CD4-positive, alpha-beta T cell treated with Interleukin-1 beta for 1 hour (primary cell): ENCODE data around the gene UBXN11.
"Not testable (repeated sequence)": the region's sequence is repeated elsewhere in the genome, so short reads cannot be mapped to it uniquely, and the experiment has no call there.

Source experiments
- DNase-seq, 2 donors: peaks; one replicate each; pipeline ENCODE4 v3.0.0-alpha.2; 2020 to 2022

The UBXN11 gene

DNA sequence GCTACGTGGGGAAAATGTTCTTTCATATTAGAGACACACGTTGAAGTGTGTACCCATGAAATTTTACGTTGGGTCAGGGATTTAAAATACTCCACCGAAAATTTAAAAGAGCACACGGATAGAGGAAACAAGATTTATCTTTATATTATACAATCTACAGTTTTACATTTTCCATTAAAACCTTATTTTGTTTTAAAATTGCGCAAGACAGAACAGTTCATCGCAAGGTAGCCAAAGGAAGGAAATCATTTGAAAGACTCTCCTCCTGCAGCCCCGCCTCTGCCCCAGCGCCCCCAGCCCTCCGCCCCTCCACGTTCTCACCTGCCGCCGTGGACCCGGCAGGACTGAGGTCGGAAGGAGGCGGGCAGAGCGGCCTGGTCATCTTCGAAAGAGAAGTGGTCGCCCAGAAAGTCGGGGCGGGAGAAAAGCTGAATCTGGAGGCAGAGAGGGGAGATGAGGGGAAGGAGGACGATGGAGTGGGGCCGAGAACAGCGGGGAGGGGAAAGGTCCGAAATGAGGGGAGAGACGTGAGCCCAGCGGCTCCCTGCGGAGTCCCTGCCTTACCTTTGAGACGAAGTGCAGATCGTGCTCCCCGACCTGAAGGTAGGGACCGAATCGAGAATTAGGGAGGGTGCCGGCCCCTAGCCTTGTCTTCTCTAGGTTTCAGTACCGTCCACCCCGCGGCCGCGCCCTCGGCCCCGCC is 29.5 kb upstream of the UBXN11 start:
- peak in 1 of 2 donors; percentile 20 for DNase-seq

DNA sequence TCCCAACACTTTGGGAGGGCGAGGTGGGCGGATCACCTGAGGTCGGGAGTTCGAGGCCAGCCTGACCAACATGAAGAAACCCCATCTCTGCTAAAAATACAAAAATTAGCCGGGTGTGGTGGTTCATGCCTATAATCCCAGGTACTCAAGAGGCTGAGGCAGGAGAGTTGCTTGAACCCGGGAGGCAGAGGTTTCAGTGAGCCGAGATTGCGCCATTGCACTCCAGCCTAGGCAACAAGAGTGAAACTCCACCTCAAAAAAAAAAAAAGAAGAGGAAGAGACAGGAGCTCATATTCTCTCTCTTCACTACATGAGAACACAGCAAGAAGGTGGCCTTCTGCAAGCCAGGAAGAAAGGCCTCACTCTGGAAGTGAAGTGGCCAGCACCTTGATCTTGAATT is 26.9 kb upstream of the UBXN11 start:
- not testable (repeated sequence) for DNase-seq

DNA sequence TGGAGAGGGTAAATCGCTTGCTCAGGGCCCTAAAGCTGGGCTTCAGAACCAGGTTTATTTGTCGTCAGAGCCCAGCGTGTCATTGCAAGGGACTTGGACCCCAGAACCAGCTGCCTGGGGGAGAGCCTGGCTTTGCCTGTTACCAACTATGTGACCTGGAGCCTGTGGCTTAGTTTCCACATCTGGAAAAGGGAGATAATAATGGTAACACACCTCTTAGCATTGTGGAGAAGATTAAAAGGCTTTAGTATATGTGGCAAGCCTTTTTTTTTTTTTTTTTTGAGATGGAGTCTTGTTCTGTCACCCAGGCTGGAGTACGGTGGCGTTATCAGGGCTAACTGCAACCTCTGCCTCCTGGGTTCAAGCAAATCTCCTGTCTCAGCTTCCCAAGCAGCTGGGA is 23.8 kb upstream of the UBXN11 start:
- DNase-seq: no peak

DNA sequence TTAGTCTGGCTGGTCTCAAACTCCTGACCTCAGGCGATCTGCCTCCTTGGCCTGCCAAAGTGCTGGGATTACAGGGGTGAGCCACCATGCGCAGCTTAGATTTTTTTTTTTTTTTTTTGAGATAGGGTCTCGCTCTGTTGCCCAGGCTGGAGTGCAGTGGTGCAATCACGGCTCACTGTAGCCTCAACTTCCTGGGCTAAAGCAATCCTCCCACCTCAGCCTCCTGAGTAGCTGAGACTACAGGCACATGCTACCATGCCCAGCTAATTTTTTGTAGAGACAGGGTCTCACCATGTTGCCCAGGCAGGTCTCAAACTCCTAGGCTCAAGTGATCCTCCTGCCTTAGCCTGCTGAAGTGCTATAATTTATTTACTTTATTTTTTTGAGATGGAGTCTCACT is 22.9 kb upstream of the UBXN11 start:
- DNase-seq: not testable (repeated sequence)

DNA sequence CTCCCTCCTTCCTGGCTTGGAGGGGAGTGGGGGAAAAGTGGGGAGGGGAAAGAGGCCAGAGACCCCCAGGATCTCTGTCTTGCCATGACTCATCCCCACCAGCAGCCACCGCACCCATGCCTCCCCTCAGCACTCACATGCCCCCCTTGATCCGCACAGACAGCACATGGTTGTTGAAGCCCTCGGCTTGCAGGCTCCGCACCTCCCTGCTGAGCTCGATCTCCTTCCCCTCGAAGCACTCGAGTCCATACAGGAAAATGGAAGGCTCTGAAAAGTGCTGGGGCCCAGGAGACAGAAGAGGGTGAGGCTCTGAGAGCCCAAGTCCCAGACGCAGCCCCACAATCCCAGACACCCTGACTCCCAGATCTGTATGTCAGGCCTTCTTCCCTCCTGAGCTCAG is 22.2 kb upstream of the UBXN11 start:
- DNase-seq: no peak

DNA sequence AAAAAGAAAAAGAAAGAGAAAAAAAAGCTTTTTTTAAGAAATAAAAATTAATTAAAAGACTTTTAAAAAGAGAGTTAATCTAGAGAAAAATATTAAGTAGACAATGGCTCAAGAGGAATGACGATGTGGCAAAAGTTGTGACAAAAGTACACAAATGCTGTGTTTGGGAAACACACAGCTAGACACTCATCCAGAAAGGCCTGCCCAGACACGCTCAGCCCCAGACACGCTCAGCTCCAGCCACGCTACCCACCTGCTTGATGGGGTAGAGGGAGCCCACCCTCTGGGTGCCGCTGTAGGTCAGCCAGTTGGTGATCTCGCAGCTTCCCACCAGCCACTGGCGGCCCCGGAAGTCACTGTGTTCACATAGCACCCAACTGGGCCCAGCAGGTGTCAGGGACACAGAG is 21.5 kb upstream of the UBXN11 start:
- no peak for DNase-seq

DNA sequence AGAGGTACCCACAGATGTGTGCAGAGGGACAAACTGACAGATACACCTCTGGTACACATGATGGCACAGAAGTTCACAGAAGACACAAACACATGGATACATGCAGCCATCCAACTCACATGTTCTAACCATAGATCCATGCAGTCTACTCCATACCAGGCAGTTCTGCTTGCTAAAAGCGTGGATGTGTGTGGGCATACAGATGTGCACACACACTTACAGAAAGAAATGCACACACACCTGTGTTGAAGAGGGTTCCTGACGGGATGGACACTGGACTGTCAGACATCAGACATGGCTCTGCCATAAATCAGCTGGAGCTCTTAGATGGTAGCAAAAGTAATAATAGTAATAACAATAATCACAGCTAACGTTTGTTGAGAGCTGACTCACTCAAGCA is 18.1 kb upstream of the UBXN11 start:
- no peak for DNase-seq

DNA sequence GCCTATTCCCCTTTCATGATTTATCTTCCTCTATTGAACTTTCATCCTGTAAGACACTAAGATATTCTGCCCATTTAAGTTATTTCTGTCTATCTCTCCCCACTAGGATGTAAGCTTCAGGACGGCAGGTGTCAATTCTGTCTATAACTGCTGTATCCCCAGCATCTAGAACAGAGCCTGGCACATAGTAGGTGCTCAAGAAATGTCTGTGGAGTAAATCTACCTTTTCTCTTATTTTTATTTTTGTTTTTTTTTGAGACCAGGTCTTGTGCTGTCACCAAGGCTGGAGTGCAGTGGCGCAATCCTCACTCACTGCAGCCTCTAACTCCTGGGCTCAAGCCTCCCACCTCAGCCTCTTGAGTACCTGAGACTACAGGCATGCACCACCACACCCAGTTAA is 16.9 kb upstream of the UBXN11 start:
- DNase-seq: no peak

DNA sequence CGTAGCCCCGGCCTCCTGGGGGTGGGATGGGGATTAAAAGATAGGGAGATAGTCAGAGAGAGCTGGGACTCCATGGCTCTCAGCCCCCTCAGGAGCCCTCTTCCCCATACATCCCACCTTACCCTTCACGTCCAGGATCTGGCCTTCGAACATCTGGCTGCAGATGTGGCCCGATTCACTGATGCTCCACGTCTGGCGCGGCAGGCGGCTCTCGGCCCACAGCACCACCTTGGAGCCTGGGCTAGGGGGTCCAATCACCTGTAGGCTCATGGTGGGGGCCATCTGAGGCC is 15.6 kb upstream of the UBXN11 start:
- DNase-seq: no peak

DNA sequence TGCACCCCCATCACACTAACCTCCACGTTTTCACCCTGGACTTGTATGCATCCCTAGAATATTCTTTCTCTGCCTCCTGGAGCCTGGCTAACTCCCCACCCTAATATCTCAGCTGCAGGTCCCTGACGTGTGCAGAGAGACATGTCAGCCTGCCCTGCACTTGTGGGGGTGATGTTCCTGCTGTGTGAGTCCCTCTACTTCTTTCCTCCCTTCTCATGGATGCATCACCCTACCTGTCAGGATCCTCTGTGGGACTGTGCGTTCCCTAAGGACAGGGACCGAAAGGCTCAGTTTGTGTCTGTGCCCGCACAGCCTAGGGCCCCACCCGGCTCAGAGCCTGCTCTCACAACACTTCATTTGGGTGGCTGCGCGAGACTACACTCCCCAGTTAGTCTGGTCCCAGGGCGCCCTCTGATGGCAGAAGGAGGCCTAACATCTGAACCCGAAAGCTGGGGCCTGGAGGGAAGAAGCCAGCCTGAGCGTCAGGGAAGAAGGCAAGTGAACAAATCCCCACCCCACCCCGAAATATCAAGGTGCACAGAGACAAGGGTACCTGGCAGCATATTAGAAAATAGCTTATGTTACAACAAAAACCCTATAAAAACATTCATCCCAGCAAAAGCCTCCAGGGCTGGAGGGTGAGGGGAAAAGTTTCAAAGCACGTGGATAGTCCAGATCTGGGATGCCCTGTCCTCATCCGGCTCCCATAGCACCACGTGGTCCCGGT is 15.0 kb upstream of the UBXN11 start:
- DNase-seq: peak; percentile 89 to 94

DNA sequence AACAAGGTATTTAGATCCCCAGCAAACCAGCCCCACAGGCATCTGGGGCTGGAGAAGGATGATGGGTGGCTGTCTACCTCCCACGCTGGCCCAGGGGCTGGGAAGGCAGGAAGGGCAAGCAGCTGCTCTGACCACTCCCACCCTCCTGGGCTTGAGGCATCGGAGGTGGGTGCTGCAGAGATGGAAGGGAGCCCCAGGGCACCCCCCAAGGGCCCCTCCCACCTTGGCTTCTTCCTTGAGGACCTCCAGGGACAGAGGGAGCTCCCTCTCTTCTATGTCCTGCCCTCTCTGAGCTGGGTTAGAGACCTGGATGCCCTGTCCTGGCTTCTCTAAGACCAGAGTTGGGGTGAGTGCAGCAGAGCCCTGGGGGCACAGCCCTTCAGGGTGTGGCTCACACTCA is 14.5 kb upstream of the UBXN11 start:
- DNase-seq: no peak

DNA sequence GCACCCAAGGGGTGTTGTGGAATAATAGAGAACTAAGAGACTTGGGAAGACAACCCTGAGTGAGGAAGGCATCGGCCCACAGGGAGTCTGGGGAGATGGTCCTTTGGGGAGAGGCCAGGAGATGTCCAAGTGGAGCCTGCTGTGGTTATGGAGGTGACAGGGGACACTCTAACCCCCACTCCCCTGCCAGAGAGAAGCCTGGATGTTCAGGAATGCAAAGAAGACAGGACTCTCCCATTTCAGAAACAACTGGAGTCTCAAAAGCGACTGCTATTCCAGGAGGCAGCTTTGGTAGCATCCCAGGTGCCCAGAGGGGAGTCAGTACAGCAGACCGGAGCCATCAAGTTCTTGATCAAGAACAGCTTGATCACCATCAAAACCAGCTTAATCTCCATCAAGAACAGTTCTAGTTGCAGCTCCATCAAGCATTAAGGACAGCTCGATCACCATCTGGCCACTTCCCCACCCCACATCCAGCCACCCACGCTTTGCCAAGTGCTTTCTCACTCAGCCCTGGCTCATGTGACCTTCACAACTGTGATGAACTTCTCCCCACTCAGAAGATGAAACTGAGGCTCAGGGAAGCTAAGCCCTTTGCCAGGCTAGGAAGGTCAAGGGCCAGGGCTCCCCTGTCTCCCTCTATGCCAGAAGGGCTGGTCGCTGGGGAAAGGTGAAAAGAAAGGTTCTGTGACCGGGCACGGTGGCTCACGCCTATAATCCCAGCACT is 12.1 kb upstream of the UBXN11 start:
- peak in 1 of 2 donors; percentile 25 for DNase-seq

DNA sequence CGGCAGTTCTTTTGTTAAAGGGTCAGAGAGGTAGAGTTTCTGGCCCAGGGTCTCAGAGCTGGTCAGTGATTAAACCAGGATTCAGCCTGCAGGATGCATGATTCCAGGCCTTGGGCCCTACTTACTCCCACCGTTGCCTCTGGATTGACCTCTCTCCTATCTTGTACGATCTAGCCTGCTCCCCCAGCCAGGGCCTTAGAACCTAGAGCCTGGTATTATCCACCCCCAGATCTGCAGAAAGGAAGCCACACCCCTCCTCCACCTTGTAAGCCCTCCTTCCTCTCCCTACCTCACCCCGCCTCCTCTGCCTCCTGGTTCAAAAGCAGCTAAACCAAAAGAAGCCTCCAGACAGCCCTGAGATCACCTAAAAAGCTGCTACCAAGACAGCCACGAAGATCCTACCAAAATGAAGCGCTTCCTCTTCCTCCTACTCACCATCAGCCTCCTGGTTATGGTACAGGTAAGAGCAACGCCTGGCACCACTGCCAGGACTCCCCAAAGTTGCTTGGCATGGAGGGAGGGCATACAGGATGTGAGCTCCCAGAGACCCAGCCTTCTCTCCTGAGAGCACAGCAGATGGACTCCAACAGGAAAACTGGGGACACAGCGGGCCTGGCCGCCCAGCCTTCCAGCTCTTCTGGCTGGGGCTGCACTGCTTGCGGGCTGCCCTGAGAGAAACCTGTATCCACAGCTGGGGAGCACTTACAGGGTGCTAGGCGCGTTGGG is 11.3 kb upstream of the UBXN11 start, which contains the start of gene CD52:
CD52 (plus strand) TSS at position 347 of the 726 bp plus-strand sequence; CDS start at position 407, 60 bp downstream.
- peak; percentile 76 to 81 for DNase-seq

DNA sequence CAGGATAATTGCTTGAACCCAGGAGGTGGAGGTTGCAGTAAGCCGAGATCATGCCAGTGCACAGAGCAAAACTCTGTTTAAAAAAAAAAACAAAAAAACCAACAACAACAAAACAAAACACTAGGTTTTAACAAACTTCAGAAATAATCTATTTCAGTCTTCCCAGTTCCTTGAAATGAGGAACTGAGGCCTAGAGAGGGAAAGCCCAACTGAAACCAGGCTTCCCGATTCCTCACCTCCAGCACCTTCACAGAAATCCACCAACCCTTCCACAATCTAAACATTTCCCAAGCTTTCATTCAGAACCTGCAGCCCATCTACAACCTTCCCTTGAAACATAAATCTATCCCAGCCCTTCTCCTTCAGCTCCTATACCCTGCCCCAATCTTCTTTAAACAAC is 10.7 kb upstream of the UBXN11 start:
- no peak for DNase-seq

DNA sequence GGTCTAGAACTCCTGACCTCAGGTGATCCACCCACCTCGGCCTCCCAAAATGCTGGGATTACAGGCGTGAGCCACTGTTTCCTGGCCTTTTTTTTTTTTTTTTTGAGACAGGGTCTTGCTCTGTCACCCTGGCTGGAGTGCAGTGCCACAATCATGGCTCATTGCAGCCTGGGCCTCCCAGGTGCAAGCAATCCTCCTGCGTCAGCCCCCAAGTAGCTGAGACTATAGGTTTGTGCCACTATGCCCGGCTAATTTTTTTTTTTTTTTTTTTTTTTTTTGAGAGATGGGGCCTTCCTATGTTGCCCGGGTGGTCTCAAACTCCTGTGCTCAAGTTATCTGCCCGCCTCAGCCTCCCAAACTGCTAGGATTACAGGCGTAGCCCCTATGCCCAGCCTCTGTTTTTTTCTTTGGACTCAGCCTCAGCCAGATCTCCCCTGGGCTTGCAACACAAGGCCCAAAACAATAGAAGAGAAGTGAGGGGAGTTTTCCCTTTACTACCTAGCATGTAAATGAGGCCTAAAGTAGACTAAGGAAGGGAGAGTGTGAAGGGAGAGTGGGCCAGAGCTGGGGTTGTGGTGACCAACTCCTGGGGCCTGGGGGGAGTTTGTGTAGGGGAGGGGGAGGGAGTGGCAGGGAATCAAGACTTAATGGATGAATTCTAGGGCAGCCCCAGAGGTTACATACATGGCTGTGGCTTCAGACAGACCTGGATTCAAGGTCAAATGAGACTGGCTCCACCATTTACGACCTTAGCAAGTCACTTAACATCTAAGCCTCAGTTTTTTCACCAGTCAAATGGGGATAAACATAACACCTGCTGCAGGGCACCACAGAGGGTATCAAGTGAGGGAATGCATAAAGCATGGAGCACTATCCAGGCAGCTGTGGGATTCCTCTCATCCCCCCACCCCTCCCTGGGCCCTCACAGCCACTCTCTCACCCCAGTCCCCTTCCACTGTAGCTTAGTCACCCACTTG is 9.7 kb upstream of the UBXN11 start:
- DNase-seq: no peak

DNA sequence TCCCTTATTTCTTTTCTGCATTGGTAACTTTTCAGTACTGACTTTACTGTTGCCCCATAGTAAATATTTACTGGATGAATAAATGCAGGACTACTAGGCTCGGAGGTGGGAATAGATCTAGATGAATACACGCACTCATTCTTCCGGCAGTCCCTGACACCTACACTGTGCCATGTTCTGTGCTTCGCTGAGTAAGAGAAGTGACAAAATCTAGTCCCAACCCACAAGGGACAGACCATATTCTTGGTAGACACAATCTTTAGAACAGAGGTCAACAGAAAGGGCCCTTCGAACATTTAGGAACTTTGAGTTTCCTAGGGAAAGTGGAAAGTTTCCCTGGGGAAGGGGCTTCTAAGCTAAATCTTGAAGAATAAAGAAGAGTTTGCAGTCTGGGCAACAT is 8.1 kb upstream of the UBXN11 start:
- DNase-seq: no peak

DNA sequence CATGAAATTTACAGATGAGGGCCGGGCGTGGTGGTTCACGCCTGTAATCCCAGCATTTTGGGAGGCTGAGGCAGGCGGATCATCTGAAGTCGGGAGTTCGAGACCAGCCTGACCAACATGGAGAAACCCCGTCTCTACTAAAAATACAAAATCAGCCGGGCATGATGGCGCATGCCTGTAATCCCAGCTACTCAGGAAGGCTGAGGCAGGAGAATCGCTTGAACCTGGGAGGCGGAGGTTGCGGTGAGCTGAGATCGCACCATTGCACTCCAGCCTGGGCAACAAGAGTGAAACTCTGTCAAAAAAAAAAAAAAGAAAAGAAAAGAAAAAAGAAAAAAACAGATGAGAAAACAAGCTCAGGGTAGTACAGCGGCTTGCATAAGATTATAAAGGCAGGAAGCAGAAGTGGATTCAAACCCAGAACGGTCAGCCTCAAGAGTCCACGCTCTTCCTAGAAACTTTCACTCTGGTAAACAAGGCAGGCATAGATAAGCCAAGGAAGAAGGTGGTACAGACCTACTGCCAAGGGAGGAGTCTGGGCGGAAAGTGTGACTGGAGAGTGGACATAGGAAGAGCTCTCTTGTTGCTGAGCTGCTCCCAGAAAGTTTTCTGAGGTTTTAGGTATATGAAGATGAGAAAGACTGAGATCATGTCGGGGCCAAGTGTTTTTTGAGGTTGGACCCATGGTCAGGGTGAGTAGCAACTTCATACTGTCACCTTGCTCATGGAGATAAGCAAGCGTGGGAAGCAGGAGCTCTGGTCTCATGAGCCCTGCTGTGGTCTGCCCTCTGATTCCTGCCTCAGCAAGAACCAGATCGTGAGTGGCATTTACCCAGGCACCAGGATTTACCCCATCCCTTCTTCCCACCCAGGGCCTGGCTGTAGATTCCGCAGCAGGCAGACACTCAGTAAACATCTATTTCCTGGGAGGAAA is 1.8 kb upstream of the UBXN11 start:
- DNase-seq: not testable (repeated sequence)

DNA sequence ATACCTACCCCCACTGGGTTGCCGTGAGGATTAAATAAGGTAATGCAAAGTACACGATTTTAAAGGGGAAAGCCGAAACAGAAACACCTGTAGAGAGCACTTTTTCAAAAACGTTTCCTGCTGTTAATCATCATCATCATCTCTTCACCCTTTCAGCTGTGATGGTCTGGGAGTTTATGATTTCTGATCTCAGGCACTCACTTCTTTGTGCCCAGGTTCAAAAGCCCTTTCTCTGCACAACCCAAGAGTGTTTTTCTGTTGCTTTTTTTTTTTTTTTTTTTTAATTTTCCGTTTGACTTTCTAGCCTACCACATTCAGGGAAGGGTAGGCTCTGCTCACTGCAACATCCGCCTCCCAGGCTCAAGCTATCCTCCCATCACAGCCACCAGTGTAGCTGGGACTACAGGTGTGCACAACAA is 936 bp upstream of the UBXN11 start:
- peak in 1 of 2 donors; percentile 47 for DNase-seq

DNA sequence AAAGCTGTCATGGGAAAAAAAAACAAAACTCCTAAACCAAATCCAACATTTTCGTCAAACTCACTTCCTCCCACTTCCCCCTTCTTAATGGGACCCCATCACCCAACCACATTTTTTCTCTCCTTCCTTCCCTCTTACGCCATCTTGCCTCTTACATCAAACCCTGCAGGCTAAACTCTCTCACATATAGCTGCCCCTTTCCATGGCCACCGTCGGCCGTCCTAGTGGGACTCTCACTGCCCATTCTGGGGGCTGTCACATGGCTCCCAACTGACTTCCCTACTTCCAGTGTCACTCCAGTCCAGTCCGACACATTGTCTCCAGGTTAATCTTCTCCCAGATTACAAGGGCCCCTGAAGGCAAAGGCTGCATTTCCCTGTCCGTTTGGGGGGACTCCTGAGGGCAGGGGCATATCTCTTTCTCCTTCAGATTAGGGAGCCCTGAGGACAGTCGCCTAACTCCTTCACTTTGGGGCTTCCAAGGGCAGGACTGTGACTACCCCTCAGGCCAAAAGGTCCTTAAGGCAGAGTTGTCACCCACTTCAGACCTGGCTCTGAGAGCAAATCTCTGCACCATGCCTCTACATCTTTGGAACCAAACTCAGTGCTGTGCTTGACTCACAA is 658 bp downstream of the UBXN11 start:
- DNase-seq: no peak

DNA sequence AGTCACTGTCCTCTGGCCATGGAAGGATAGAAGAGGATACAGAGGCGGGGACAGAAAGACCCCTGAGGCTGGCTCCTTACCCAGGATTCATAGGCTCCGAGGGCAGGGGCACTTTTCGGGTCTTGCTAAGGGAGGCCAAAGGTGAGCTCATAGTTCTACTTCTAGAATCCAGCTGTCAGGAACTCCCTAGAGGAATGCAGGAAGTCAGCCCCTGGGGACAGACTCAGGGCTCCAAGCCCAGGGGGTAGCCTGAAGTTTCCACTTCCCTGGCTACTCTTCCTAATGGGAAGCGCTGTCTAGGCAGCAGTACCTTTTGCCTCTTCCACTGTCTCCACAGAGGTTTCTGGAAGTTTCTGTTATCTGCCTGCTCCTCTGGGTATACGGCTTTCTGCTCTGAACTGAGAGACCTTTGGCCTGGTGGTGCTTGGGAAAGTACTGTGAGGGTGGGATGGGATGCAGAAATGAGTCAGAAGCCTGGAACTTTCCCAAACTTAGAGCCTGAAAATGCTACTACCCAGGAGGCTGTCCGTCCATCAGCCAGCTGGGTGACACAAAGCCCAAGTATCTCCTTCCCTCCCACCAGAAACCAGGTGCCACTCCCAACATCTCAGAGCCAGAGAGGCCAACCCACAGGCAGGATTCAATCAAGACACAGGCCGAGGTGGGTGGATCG is 3.6 kb downstream of the UBXN11 start:
- DNase-seq: no peak
